SK-MEL-5 (cell line): ENCODE data around the gene ARFGAP1. TPM values are rescaled to one million over a fixed set of nuclear protein-coding genes. Genes with fewer than 3 reads are reported as not detected.
A peak's percentile ranks its signal among the peaks of the same experiment; 100 is the strongest.

Experiments used
- DNase-seq: peaks from one replicate; pipeline ENCODE4 v3.0.0-alpha.2; 2016; ENCODE audit warnings: low read depth, low spot score
- in situ Hi-C: cut with HindIII; loops from 2 replicates; pipeline ENCODE4 v1.10.0; 2016; ENCODE audit warnings: low sequenced_read_pairs, high pct_unique_total_duplicates, low pct_unique_long_range_greater_than_20kb
- total RNA-seq: library from RNA; depleted of rRNA; stranded (reverse); fragments of >200 nt; shearing (Covaris generic); gene quantifications from 2 replicates; pipeline ENCODE4 v1.2.3, GENCODE V29; 2014

The ARFGAP1 gene
- total RNA-seq, 1 experiment from 2014 or later = 61.5 TPM

- in situ Hi-C loops = no loop called here
These were observed 35.8 kb downstream of the ARFGAP1 start for GRCh38 chr20:63308218-63308911.

DNA sequence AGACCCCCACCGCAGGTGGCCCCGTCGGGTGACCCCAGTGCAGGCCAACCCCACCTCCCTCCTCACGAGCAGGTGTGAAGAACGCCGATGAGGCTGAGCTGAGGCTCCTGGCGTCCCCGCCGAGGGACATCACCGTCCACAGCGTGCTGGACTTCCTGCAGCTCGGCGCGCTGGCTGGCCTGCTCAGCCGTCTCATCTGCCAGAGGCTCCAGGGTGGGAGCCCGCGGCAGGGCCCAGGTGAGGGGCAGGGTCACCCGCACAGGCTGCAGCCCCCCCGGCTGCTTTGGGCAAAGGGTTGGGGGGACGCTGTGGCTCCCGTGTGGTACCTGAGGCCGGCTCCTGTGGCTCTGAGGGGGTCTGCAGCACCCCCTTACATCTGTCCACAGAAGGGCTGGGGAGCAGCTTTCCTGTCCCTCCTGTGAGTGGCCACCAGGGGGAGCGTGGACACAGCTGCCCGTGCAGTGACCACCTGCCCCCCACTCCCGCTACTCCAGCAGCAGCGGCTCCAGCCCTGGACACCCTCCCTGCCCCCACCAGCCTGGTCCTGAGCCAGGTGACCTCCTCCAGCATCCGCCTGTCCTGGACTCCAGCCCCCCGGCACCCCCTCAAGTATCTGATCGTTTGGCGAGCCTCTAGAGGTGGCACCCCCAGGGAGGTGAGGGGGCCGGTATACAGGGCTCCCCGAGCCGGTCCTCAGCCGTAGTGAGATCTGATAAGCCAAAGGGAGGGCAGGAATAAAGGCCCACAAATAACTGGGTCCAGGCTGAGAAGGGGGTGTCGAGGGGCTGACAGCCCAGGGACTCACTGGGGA is 36.9 kb downstream of the ARFGAP1 start:
- in situ Hi-C loops = no loop called here
- DNase-seq = peak; percentile 52

More at GRCh38 chr20:63308218-63308911, 35.8 kb downstream of the ARFGAP1 start:
- no peak for DNase-seq

GRCh38 chr20:63310265-63310991 is 37.8 kb downstream of the ARFGAP1 start:
- in situ Hi-C loops = no loop called here
- no peak for DNase-seq

DNA sequence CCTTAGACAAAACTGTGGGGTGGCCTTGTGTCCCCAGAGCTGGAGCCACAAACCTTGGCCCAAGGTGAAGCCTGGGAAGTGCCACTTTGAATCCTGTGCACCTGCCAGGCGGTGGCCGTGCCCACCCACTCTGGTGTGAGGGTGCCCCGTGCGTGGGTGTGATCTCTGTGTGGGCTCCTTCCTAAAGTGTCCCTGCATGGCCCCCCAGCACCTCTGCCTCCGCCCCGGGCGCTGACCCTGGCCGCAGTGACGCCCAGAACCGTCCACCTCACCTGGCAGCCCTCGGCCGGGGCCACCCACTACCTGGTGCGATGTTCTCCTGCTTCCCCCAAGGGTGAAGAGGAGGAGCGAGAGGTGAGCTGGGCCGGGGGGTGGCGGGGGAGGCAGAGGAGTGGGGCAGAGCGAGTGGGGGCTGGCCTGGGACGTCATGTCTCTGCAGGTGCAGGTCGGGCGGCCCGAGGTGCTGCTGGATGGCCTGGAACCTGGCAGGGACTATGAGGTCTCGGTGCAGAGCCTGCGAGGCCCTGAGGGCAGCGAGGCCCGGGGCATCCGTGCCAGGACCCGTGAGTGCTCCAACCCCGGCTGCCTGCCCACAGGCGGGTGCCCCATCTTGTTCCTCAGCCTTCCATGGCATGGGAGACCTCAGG is 38.7 kb downstream of the ARFGAP1 start:
- no peak for DNase-seq
- in situ Hi-C loops = no loop called here

- DNase-seq = no peak
- in situ Hi-C loops = no loop called here
These were observed 39.2 kb downstream of the ARFGAP1 start for GRCh38 chr20:63311833-63312243.

- DNase-seq = no peak
- in situ Hi-C loops = no loop called here
These were observed 39.7 kb downstream of the ARFGAP1 start for GRCh38 chr20:63312273-63312672.

DNA sequence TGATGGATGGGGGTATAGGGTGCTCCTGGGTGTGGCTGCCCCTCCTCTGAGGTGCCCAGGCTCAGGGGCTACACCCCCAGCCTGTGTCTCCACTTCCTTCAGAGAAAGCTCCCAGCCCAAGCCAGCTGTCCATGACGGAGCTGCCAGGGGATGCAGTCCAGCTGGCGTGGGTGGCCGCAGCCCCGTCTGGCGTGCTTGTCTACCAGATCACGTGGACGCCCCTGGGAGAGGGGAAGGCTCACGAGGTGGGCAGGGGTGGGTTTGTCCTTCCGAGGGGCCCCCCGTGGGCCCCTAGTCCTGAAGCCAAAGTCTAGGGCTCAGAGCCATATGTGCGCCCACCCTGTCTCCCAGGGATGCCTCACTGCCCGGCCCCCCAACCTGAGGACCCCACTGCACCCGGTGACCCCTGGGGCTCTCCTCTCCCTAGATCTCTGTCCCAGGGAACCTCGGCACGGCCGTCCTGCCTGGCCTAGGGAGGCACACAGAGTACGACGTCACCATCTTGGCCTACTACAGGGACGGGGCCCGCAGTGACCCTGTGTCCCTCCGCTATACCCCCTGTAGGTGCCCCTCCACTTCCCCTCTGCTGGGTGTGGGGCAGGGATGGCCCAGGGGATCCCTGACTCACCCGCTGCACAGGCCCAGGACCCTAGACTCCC is 40.2 kb downstream of the ARFGAP1 start:
- in situ Hi-C loops = no loop called here
- no peak for DNase-seq

GRCh38 chr20:63313349-63314014 is 40.9 kb downstream of the ARFGAP1 start:
- in situ Hi-C loops = no loop called here
- DNase-seq = no peak

GRCh38 chr20:63314015-63314471 is 41.4 kb downstream of the ARFGAP1 start:
- DNase-seq = no peak
- in situ Hi-C loops = no loop called here

DNA sequence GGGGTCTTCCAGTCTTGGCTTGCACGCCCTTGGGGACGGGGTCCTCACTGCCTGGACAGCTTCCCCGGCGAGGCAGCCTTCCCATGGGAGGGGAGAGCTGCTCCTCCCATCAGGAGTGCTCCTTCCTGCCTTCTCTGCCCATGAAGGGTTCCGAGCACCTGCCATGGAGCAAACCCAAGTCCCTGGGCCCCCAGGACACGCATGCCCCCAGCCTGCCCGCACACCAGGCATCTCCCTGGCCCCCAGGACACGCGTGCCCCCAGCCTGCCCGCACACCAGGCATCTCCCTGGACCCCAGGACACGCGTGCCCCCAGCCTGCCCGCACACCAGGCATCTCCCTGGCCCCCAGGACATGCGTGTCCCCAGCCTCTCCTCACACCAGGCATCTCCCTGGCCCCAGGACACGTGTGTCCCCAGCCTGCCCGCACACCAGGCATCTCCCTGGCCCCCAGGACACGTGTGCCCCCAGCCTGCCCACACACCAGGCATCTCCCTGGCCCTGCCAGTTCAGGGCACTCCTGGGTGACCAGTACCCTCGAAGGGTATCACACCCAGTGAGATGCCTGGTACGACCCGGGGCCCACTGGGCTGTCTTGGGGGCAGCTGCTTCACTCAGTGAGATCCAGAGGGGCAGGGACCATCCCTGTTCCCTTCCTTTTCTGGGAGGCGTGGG is 42.1 kb downstream of the ARFGAP1 start:
- in situ Hi-C loops = no loop called here
- DNase-seq = no peak

DNA sequence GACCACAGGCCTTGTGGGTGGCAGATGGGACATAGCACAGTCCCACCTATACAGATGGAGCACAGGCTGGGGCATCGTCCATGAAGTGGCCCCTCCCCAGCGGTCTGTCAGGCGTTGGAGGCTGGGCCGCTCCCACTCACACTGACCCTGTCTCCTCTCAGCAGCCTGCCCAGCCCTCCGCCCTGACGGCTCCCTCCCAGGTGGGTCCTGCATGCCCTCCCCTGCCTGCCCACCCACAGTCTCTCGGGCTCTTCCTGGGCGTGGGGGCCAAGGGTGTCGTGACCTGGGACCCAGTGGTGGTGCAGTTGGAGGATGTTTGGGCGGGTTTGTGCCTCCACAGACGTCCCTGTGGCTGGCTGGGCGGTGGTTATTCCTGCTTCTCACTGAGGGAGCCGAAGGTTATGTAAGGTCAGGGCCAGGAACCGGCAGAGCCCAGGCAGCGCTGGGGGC is 42.7 kb downstream of the ARFGAP1 start:
- in situ Hi-C loops = no loop called here
- no peak for DNase-seq

DNA sequence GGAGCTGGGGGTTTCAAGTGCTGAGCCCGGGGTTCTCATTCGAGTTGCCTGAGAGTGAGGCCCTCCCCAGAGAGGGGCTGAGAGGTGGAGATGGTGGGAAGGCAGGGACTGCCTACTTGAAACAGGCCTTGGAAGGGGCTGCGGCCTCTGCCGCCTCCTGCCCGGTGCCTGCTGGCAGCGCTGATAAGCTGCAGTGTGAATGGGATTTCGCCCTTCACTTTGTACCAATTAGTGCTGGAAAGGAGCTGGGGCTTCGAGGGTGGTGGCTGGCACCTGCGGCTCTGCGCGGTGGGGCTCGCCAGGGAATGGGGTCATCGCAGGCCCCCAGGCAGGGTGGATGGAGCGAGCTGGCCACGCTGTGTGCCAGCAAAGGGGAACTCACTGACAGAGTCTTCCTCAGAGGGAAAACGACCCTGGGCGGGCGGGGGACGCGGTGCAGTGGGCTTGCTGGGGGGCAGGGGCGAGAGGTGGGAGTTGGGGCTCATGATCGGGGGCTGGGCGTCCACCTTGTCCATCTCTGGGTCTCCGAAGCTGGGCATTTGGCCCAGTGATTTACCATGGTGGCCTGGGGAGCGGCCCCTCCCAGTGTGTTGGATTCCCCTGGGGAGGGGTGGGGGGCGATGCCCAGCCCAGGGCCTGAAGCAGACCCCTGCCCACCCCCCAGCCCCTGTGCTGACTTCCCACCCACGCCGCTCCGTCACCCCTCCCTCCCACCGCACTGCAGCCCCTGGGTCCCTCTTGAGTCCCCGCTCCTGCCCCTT is 43.3 kb downstream of the ARFGAP1 start:
- DNase-seq = no peak
- in situ Hi-C loops = no loop called here

- DNase-seq = no peak
- in situ Hi-C loops = no loop called here
These were observed 43.9 kb downstream of the ARFGAP1 start for GRCh38 chr20:63316502-63316921.

DNA sequence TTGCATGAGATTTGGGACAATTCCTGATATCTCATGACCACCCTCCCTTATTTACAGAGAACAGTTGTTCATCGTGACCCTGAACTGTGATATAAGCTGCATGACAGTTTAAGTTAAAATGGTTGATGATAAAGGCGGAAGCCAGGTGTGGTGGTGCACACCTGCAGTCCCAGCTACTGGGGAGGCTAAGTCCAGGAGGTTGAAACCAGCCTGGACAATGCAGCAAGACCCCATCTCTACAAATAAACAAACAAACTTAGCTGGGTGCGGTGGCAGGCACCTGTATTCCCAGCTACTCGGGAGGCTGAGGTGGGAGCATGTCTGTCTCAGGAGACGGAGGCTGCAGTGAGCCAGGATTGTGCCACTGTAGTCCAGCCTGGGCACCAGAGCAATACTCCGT is 44.4 kb downstream of the ARFGAP1 start:
- in situ Hi-C loops = no loop called here
- no peak for DNase-seq

DNA sequence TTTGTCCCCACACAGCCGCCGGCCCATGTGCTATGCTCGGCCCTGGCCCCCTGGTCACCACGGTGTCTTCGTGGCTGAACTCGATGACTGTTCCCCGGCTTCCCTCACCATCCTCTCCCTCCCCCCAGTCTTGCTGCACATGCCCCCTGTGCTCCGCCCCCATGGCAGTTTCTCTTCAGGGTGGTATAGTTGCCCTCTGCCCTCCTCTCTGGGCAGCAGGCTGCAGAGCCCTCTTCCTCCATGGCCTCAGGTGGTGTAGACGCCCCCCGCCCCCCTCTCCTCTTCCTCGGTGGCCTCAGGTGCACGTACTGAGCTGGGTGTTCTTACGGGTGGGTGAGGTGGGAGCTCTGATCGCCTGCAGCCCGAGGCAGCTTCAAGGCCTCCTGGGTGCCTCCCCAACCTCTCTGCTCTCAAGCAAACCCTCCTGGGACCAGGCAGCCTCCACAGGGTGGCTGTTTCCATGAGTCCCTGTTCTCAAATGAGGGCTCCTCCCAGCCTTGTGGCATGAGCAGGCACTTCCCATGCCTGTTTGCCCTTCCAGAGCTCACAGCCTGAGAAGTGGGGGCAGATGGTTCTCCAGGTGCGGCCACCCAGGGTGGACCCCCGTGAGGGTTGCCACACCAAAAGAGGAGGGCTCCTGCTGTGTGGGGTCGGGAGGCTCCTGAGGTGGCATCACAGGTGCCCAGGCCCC is 45.1 kb downstream of the ARFGAP1 start:
- in situ Hi-C loops = no loop called here
- no peak for DNase-seq
